CD4-positive, CD25-positive, alpha-beta regulatory T cell (primary cell): ENCODE data around the gene DNAJC8. TPM values are rescaled to one million over a fixed set of nuclear protein-coding genes. Genes with fewer than 3 reads are reported as not detected.

Experiments
- ATAC-seq, 2 donors: fragments of 150-1000 bp; cut with Tn5 transposase; one replicate each; pipeline ENCODE4 v1.10.0; 2021; ENCODE audit warnings: low read depth in 2 of 2, moderate number of reproducible peaks in 2 of 2, moderate library complexity in 1 of 2
- DNase-seq, 3 donors: peaks; one replicate each; pipeline versions ENCODE4 v3.0.0 to v3.0.0-alpha.2; 2012 to 2022; ENCODE audit warnings: mixed read lengths in 1 of 3
- H3K27ac ChIP-seq: one replicate; pipeline ENCODE4 v1.7.0; 2013; ENCODE audit warnings: mild to moderate bottlenecking, low read length; ENCODE audit not compliant: insufficient read depth, poor library complexity, severe bottlenecking
- H3K27me3 ChIP-seq: one replicate; pipeline ENCODE4 v1.7.0; 2013; ENCODE audit warnings: low read length; ENCODE audit not compliant: control insufficient read depth, insufficient read depth
- H3K36me3 ChIP-seq: one replicate; pipeline ENCODE4 v1.7.0; 2013; ENCODE audit warnings: mild to moderate bottlenecking, low read length, moderate library complexity; ENCODE audit not compliant: control insufficient read depth, insufficient read depth
- H3K4me1 ChIP-seq: 2 replicates; pipeline ENCODE4 v1.7.0; 2013; ENCODE audit warnings: mild to moderate bottlenecking, low read length; ENCODE audit not compliant: insufficient read depth, control insufficient read depth, poor library complexity, severe bottlenecking
- H3K4me3 ChIP-seq: one replicate; pipeline ENCODE4 v1.7.0; 2013; ENCODE audit warnings: low read depth, mild to moderate bottlenecking, low read length, moderate library complexity
- H3K9me3 ChIP-seq, 2 experiments: 1 replicate in 1 of 2; 2 replicates in 1 of 2; pipeline ENCODE4 v1.7.0; 2013; ENCODE audit warnings: low read length in 2 of 2, mild to moderate bottlenecking in 1 of 2, moderate library complexity in 1 of 2; ENCODE audit not compliant: control insufficient read depth in 2 of 2
- H3K27ac Mint-ChIP-seq, 3 donors: one replicate each; pipeline ENCODE4 v1.8.0; 2020 to 2022; ENCODE audit warnings: mild to moderate bottlenecking in 3 of 3, mixed read lengths in 3 of 3, moderate library complexity in 2 of 3
- H3K27me3 Mint-ChIP-seq: one replicate; pipeline ENCODE4 v1.8.0; 2022; ENCODE audit warnings: mild to moderate bottlenecking, mixed read lengths
- H3K36me3 Mint-ChIP-seq: one replicate; pipeline ENCODE4 v1.8.0; 2020; ENCODE audit warnings: mixed read lengths
- H3K4me1 Mint-ChIP-seq, 4 donors: one replicate each; pipeline ENCODE4 v1.8.0; 2020 to 2022; ENCODE audit warnings: mixed read lengths in 4 of 4, mild to moderate bottlenecking in 1 of 4
- H3K4me3 Mint-ChIP-seq, 4 donors: one replicate each; pipeline ENCODE4 v1.8.0; 2020 to 2022; ENCODE audit warnings: mild to moderate bottlenecking in 4 of 4, mixed read lengths in 4 of 4, moderate library complexity in 3 of 4
- H3K9me3 Mint-ChIP-seq, 7 donors: one replicate each; pipeline ENCODE4 v1.8.0; 2020 to 2022; ENCODE audit warnings: mixed read lengths in 7 of 7, mild to moderate bottlenecking in 3 of 7, moderate library complexity in 2 of 7
- polyA plus RNA-seq, 4 donors: library from polyadenylated mRNA; unstranded; fragments of 300-500 nt; fragmentation: Illumina TruSeq; gene quantifications; one replicate each; pipeline ENCODE4 v1.2.3, GENCODE V29; 2021
- total RNA-seq: library from RNA; stranded (reverse); gene quantifications from one replicate; pipeline ENCODE4 v1.2.3, GENCODE V29; 2022

DNAJC8 gene, protein sequence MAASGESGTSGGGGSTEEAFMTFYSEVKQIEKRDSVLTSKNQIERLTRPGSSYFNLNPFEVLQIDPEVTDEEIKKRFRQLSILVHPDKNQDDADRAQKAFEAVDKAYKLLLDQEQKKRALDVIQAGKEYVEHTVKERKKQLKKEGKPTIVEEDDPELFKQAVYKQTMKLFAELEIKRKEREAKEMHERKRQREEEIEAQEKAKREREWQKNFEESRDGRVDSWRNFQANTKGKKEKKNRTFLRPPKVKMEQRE
- total RNA-seq (75.3 TPM), polyA plus RNA-seq (100 to 1,000 TPM; 152 to 181 (median 157) TPM)

DNA sequence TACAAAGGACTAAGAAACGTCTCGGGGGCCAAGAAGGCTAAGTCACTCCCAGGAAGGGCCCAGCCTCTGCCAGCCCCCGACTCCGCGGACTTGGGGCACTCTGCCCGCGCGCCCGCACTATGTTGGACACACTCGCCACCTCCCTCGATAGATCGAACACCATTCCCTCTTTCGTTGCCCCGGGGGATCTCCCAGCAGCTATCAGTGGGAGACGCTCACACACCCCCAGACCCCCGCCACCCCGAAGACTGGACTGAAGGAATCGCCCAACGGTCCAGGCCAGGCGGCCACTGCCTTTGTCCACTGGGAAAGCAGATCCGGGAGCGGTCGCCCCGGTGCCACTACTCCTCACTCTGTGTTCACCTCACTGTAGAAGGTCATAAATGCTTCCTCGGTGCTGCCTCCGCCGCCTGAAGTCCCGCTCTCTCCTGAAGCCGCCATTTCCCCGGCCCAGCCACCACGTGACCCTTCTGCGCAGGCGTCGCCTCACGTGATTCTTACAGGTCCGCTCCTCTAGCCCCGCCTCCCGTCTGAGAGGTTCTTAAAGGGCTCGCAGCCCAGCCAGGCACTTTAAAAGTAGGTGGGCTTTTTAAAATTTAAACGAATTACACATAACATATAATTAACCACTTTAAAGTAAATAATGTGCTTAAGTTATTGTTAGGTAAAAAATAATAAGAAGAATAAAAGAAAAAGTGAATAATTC, at the start of gene DNAJC8:
TSS of gene DNAJC8 (minus strand) at position 472 of the 706 bp plus-strand sequence. CDS start at position 441, 31 bp downstream.
- Histone ChIP-seq H3K4me3 (peak within 1 kb of the TSS; percentile 87), H3K27me3 (no peaks in the 10 kb centered on the region), H3K9me3 (no peaks in the 10 kb centered on the region), H3K36me3 (peaks cover 23% of the 10 kb centered on the region), H3K4me1 (peaks cover 45% of the 10 kb centered on the region), H3K27ac (peak within 1 kb of the TSS; percentile 86)
- peak within 1 kb of the TSS; percentile 98 to 100 (median 100) for H3K27ac Mint-ChIP-seq
- H3K4me3 Mint-ChIP-seq = peak within 1 kb of the TSS; percentile 97 to 100 (median 98)
- H3K9me3 Mint-ChIP-seq = no peaks in the 10 kb centered on the region
- DNase-seq = peak; percentile 90 to 96 (median 93)
- ATAC-seq = peak; percentile 61 to 62
- no peaks in the 10 kb centered on the region for H3K27me3 Mint-ChIP-seq
- peaks cover 5 to 46% (median 20%) of the 10 kb centered on the region in 4 donors for H3K4me1 Mint-ChIP-seq
- H3K36me3 Mint-ChIP-seq = peaks cover 11% of the 10 kb centered on the region

GRCh38 chr1:28281608-28282425, 49.0 kb upstream of the DNAJC8 start:
- H3K36me3 ChIP-seq = peaks cover 35% of the 10 kb centered on the region
- no peak for DNase-seq
- Mint-ChIP-seq H3K27me3 (peaks cover 3% of the 10 kb centered on the region), H3K36me3 (peaks cover 15% of the 10 kb centered on the region), H3K4me1 (peaks cover 0 to 4% (median 1%) of the 10 kb centered on the region in 4 donors), H3K4me3 (no peak overlapping the region), H3K9me3 (peaks cover 0 to 1% (median 0%) of the 10 kb centered on the region in 7 donors), H3K27ac (no peak overlapping the region)
- ATAC-seq = no peak
- H3K4me1 ChIP-seq = no peaks in the 10 kb centered on the region
- H3K9me3 ChIP-seq = no peaks in the 10 kb centered on the region
- no peak overlapping the region for H3K4me3 ChIP-seq
- H3K27me3 ChIP-seq = no peaks in the 10 kb centered on the region
- no peak overlapping the region for H3K27ac ChIP-seq

- Histone ChIP-seq H3K4me1 (no peaks in the 10 kb centered on the region), H3K9me3 (no peaks in the 10 kb centered on the region), H3K27ac (no peak overlapping the region), H3K27me3 (no peaks in the 10 kb centered on the region), H3K4me3 (no peak overlapping the region), H3K36me3 (peaks cover 35% of the 10 kb centered on the region)
- H3K36me3 Mint-ChIP-seq = peaks cover 15% of the 10 kb centered on the region
- DNase-seq (no peak), ATAC-seq (no peak)
- peak overlapping the region in 1 of 3 donors; percentile 86 for H3K27ac Mint-ChIP-seq
- H3K9me3 Mint-ChIP-seq = peaks cover 0 to 1% (median 0%) of the 10 kb centered on the region in 7 donors
- H3K4me1 Mint-ChIP-seq = peaks cover 0 to 4% (median under 1%) of the 10 kb centered on the region in 4 donors
- no peak overlapping the region for H3K4me3 Mint-ChIP-seq
- H3K27me3 Mint-ChIP-seq = no peaks in the 10 kb centered on the region
Measured at GRCh38 chr1:28280977-28281381, 48.1 kb upstream of the DNAJC8 start.

DNA sequence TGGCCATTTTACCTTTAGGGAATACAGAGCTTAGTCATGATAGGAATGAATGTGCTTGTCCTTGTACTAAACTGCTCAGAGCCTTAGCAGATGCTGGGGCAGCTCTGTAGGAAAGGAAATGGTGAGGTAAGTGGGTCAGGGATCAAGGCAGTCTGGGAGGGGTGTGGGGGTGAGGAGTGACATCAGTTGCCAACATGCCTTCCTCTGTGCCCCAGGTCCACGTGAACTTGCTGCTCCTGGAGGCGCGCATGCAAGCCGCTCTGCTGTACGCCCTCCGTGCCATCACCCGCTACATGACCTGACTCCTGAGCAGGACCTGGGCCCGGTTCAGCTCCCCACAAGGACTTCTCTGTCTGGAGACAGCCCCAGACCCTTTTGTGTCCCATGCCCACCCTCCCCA, 47.7 kb upstream of the DNAJC8 start:
- Mint-ChIP-seq H3K9me3 (peaks cover 0 to 1% (median 0%) of the 10 kb centered on the region in 7 donors), H3K4me3 (no peak overlapping the region), H3K27ac (no peak overlapping the region), H3K27me3 (no peaks in the 10 kb centered on the region), H3K36me3 (peaks cover 15% of the 10 kb centered on the region), H3K4me1 (peaks cover 0 to 4% (median 0%) of the 10 kb centered on the region in 4 donors)
- DNase-seq (no peak), ATAC-seq (no peak)
- H3K9me3 ChIP-seq = no peaks in the 10 kb centered on the region
- no peaks in the 10 kb centered on the region for H3K4me1 ChIP-seq
- no peak overlapping the region for H3K4me3 ChIP-seq
- no peak overlapping the region for H3K27ac ChIP-seq
- peaks cover 35% of the 10 kb centered on the region for H3K36me3 ChIP-seq
- no peaks in the 10 kb centered on the region for H3K27me3 ChIP-seq

- Histone ChIP-seq H3K36me3 (peaks cover 37% of the 10 kb centered on the region), H3K9me3 (no peaks in the 10 kb centered on the region), H3K27ac (no peak overlapping the region), H3K27me3 (no peaks in the 10 kb centered on the region), H3K4me1 (no peaks in the 10 kb centered on the region), H3K4me3 (no peak overlapping the region)
- no peak for ATAC-seq
- H3K27me3 Mint-ChIP-seq = no peaks in the 10 kb centered on the region
- no peak for DNase-seq
- no peak overlapping the region for H3K4me3 Mint-ChIP-seq
- H3K36me3 Mint-ChIP-seq = peaks cover 22% of the 10 kb centered on the region
- H3K9me3 Mint-ChIP-seq = peaks cover 0 to 1% (median 0%) of the 10 kb centered on the region in 7 donors
- H3K4me1 Mint-ChIP-seq = peaks cover 0 to 4% (median under 1%) of the 10 kb centered on the region in 4 donors
- H3K27ac Mint-ChIP-seq = peak overlapping the region in 1 of 3 donors; percentile 14
Measured at GRCh38 chr1:28279721-28280120, 46.9 kb upstream of the DNAJC8 start.

- Mint-ChIP-seq H3K4me1 (peaks cover 0 to 4% (median under 1%) of the 10 kb centered on the region in 4 donors), H3K27me3 (no peaks in the 10 kb centered on the region), H3K4me3 (no peak overlapping the region), H3K36me3 (peaks cover 22% of the 10 kb centered on the region), H3K27ac (no peak overlapping the region), H3K9me3 (peaks cover 0 to 1% (median 0%) of the 10 kb centered on the region in 7 donors)
- H3K4me1 ChIP-seq = no peaks in the 10 kb centered on the region
- no peaks in the 10 kb centered on the region for H3K9me3 ChIP-seq
- H3K36me3 ChIP-seq = peaks cover 43% of the 10 kb centered on the region
- no peaks in the 10 kb centered on the region for H3K27me3 ChIP-seq
- ATAC-seq = no peak
- H3K27ac ChIP-seq = no peak overlapping the region
- H3K4me3 ChIP-seq = no peak overlapping the region
- no peak for DNase-seq
Measured at GRCh38 chr1:28278763-28279162, 45.9 kb upstream of the DNAJC8 start.

- Histone ChIP-seq H3K4me1 (no peaks in the 10 kb centered on the region), H3K36me3 (peaks cover 19% of the 10 kb centered on the region), H3K27me3 (no peaks in the 10 kb centered on the region), H3K4me3 (no peak overlapping the region), H3K27ac (no peak overlapping the region), H3K9me3 (no peaks in the 10 kb centered on the region)
- H3K36me3 Mint-ChIP-seq = peaks cover 18% of the 10 kb centered on the region
- no peaks in the 10 kb centered on the region for H3K9me3 Mint-ChIP-seq
- no peak overlapping the region for H3K4me3 Mint-ChIP-seq
- DNase-seq (no peak), ATAC-seq (no peak)
- H3K27ac Mint-ChIP-seq = no peak overlapping the region
- H3K4me1 Mint-ChIP-seq = peaks cover 0 to 4% (median 2%) of the 10 kb centered on the region in 4 donors
- H3K27me3 Mint-ChIP-seq = no peaks in the 10 kb centered on the region
Measured at GRCh38 chr1:28273216-28273860, 40.5 kb upstream of the DNAJC8 start.
